A673 (cell line): ENCODE data around the gene CLDN5. TPM values are rescaled to one million over a fixed set of nuclear protein-coding genes. Genes with fewer than 3 reads are reported as not detected.
A peak's percentile ranks its signal among the peaks of the same experiment; 100 is the strongest.

ENCODE experiments used
- BruUV-seq: library from RNA; stranded (reverse); fragments of 400-500 nt; replicated peaks from 2 replicates; lab custom pipeline; 2021; lab: Mats Ljungman, UMichigan
- CTCF ChIA-PET: fragments of 300-600 bp; sonication (Branson Sonifier 250); formaldehyde crosslinking; loops from one replicate; lab custom pipeline; 2022; ENCODE audit warnings: antibody characterized with exemption; lab: Charles Lee
- POLR2A ChIA-PET: fragments of 300-600 bp; sonication (Branson Sonifier 250); formaldehyde crosslinking; loops from one replicate; lab custom pipeline; 2022; ENCODE audit warnings: antibody characterized with exemption; ENCODE audit not compliant: low non-redundant PET; lab: Charles Lee
- DNase-seq: peaks from one replicate; pipeline ENCODE4 v3.0.0-alpha.2; 2015; ENCODE audit warnings: low spot score
- H3K27ac ChIP-seq: fragments of 200-600 bp; sonication (generic); 2 replicates; pipeline ENCODE4 v1.5.1; 2016; ENCODE audit warnings: mixed run types, low read depth, mild to moderate bottlenecking, mixed read lengths, antibody characterized with exemption, low read length; ENCODE audit not compliant: poor library complexity, severe bottlenecking
- H3K27me3 ChIP-seq: fragments of 200-600 bp; sonication (generic); replicated peaks from 2 replicates; pipeline ENCODE4 v1.6.1; 2017; ENCODE audit warnings: mixed run types, low read depth, mild to moderate bottlenecking, mixed read lengths, antibody characterized with exemption, low read length; ENCODE audit not compliant: insufficient read depth, poor library complexity
- H3K36me3 ChIP-seq: fragments of 200-600 bp; sonication (generic); 2 replicates; pipeline ENCODE4 v1.6.1; 2016; ENCODE audit warnings: mixed run types, mild to moderate bottlenecking, mixed read lengths, antibody characterized with exemption, low read length; ENCODE audit not compliant: insufficient read depth, poor library complexity, severe bottlenecking
- H3K4me1 ChIP-seq: fragments of 200-600 bp; sonication (generic); 2 replicates; pipeline ENCODE4 v1.6.1; 2017; ENCODE audit warnings: mixed run types, mild to moderate bottlenecking, mixed read lengths, antibody characterized with exemption, low read length; ENCODE audit not compliant: insufficient read depth, poor library complexity, severe bottlenecking
- H3K4me3 ChIP-seq: fragments of 200-600 bp; sonication (generic); 2 replicates; pipeline ENCODE4 v1.5.1; 2016; ENCODE audit warnings: low read depth, mixed run types, mild to moderate bottlenecking, mixed read lengths, low read length; ENCODE audit not compliant: poor library complexity, severe bottlenecking
- H3K9me3 ChIP-seq: fragments of 200-600 bp; sonication (generic); 2 replicates; pipeline ENCODE4 v1.6.1; 2016; ENCODE audit warnings: mixed run types, low read depth, mild to moderate bottlenecking, mixed read lengths, antibody characterized with exemption, low read length; ENCODE audit not compliant: poor library complexity, severe bottlenecking
- CTCF ChIP-seq: fragments of 300-800, 200-600 bp; sonication (generic); conservative IDR thresholded peaks from 2 replicates; pipeline ENCODE4 v1.5.1; 2017; ENCODE audit warnings: low read depth, mild to moderate bottlenecking, antibody characterized with exemption, low read length, moderate library complexity, mixed read lengths
- EZH2 ChIP-seq: fragments of 200-600 bp; sonication (generic); IDR thresholded peaks from 2 replicates; pipeline ENCODE4 v1.6.1; 2017; ENCODE audit warnings: borderline replicate concordance, low read depth, mild to moderate bottlenecking, mixed read lengths, antibody characterized with exemption, low read length; ENCODE audit not compliant: poor library complexity, severe bottlenecking
- intact Hi-C: fragments of 100-400 bp; cut with micrococcal nuclease; formaldehyde crosslinking; loops from one replicate; pipeline ENCODE4 v1.10.0; 2022; ENCODE audit not compliant: unreplicated experiment
- total RNA-seq: library from RNA; stranded (reverse); gene quantifications from 2 replicates; pipeline ENCODE4 v1.2.3, GENCODE V29; 2021

Gene CLDN5
- total RNA-seq, 1 experiment from 2014 or later, result 0.21 TPM

GRCh38 chr22:19567157-19568009 is 43.2 kb upstream of the CLDN5 start:
- Histone ChIP-seq H3K4me3 (no peak overlapping the region), H3K27me3 (no peaks in the 10 kb centered on the region), H3K9me3 (no peaks in the 10 kb centered on the region), H3K36me3 (no peaks in the 10 kb centered on the region), H3K4me1 (no peaks in the 10 kb centered on the region), H3K27ac (no peak overlapping the region)
- ChIA-PET POLR2A (no interaction called here), CTCF (no interaction called here)
- DNase-seq, result no peak
- no peak for TF ChIP-seq EZH2
- BruUV-seq, result no TSS peak
- intact Hi-C loops, result no loop called here

GRCh38 chr22:19566279-19567156 is 42.3 kb upstream of the CLDN5 start:
- H3K27me3 ChIP-seq, result no peaks in the 10 kb centered on the region
- ChIA-PET POLR2A (no interaction called here), CTCF (no interaction called here)
- no peaks in the 10 kb centered on the region for H3K4me1 ChIP-seq
- no peak for TF ChIP-seq CTCF
- DNase-seq, result no peak
- BruUV-seq, result no TSS peak
- intact Hi-C loops, result no loop called here
- no peaks in the 10 kb centered on the region for H3K36me3 ChIP-seq
- no peak overlapping the region for H3K27ac ChIP-seq
- H3K9me3 ChIP-seq, result no peaks in the 10 kb centered on the region
- H3K4me3 ChIP-seq, result no peak overlapping the region

GRCh38 chr22:19565382-19566278 is 41.4 kb upstream of the CLDN5 start:
- DNase-seq, result peak; percentile 24
- Histone ChIP-seq H3K4me1 (no peaks in the 10 kb centered on the region), H3K4me3 (no peak overlapping the region), H3K27ac (no peak overlapping the region), H3K36me3 (no peaks in the 10 kb centered on the region), H3K9me3 (no peaks in the 10 kb centered on the region), H3K27me3 (no peaks in the 10 kb centered on the region)
- TF ChIP-seq EZH2 (no peak), CTCF (no peak)
- intact Hi-C loops, result no loop called here
- POLR2A ChIA-PET, result no interaction called here
- CTCF ChIA-PET, result no interaction called here
- no TSS peak for BruUV-seq
